H1 (cell line): ENCODE results near the gene MEMO1. TPM values are rescaled to one million over a fixed set of nuclear protein-coding genes. Genes with fewer than 3 reads are reported as not detected.

ENCODE experiments used
- CTCF ChIA-PET: fragments of 300-600 bp; sonication (Branson Sonifier 250); formaldehyde crosslinking; loops from one replicate; lab custom pipeline; 2021; ENCODE audit not compliant: partially characterized antibody; lab: Charles Lee
- POLR2A ChIA-PET: fragments of 300-600 bp; sonication (Branson Sonifier 250); formaldehyde crosslinking; loops from one replicate; lab custom pipeline; 2021; ENCODE audit warnings: inconsistent platforms; ENCODE audit not compliant: partially characterized antibody; lab: Charles Lee
- DNase-seq, 2 experiments: peaks; one replicate each; pipeline versions ENCODE4 v3.0.0 to v3.0.0-alpha.2; 2010 to 2022; ENCODE audit warnings: low spot score in 2 of 2, low read depth in 1 of 2, mixed read lengths in 1 of 2
- FAIRE-seq: peaks from 2 replicates; lab custom pipeline; 2011; peaks lifted over from hg19 to GRCh38; lab: Jason Lieb, UNC
- H2AFZ ChIP-seq: 2 replicates; pipeline ENCODE4 v1.8.1; 2012; ENCODE audit warnings: low read length, inconsistent platforms
- H2AK5ac ChIP-seq: 2 replicates; pipeline ENCODE4 v1.6.1; 2013; ENCODE audit warnings: low read depth, low read length
- H2BK120ac ChIP-seq: replicated peaks from 2 replicates; pipeline ENCODE3; 2013; ENCODE audit warnings: low read depth, low read length, inconsistent platforms
- H2BK12ac ChIP-seq: 2 replicates; pipeline ENCODE4 v1.6.1; 2013; ENCODE audit warnings: low read depth, low read length
- H2BK15ac ChIP-seq: 2 replicates; pipeline ENCODE4 v1.6.1; 2013; ENCODE audit warnings: low read length
- H2BK20ac ChIP-seq: 2 replicates; pipeline ENCODE4 v1.6.1; 2013; ENCODE audit warnings: low read length
- H2BK5ac ChIP-seq: 2 replicates; pipeline ENCODE4 v1.6.1; 2013; ENCODE audit warnings: low read depth, low read length
- H3K14ac ChIP-seq: 2 replicates; pipeline ENCODE4 v1.6.1; 2013; ENCODE audit warnings: inconsistent platforms; ENCODE audit not compliant: insufficient read length
- H3K18ac ChIP-seq: 2 replicates; pipeline ENCODE4 v1.6.1; 2013; ENCODE audit warnings: low read length; ENCODE audit errors: extremely low read depth
- H3K23ac ChIP-seq: 2 replicates; pipeline ENCODE4 v1.6.1; 2013; ENCODE audit warnings: inconsistent platforms; ENCODE audit not compliant: insufficient read length
- H3K23me2 ChIP-seq: 2 replicates; pipeline ENCODE4 v1.6.1; 2013; ENCODE audit warnings: low read depth, low read length
- H3K27ac ChIP-seq: 2 replicates; pipeline ENCODE4 v1.6.1; 2011; ENCODE audit warnings: low read depth, low read length, inconsistent platforms
- H3K27me3 ChIP-seq, 4 experiments: replicated peaks in 1 of 4; 1 replicate in 1 of 4; 2 replicates in 3 of 4; pipeline versions ENCODE4 v1.6.1 to v1.8.1; 2011 to 2013; ENCODE audit warnings: low read length in 3 of 4, mild to moderate bottlenecking in 3 of 4, inconsistent platforms in 2 of 4, mixed read lengths in 2 of 4, moderate library complexity in 1 of 4; ENCODE audit not compliant: control insufficient read depth in 3 of 4, insufficient read depth in 3 of 4; ENCODE audit errors: extremely low read depth in 1 of 4
- H3K36me3 ChIP-seq, 4 experiments: 2 replicates each; pipeline versions ENCODE4 v1.6.1 to v1.8.1; 2011 to 2013; ENCODE audit warnings: mild to moderate bottlenecking in 4 of 4, low read length in 3 of 4, moderate library complexity in 2 of 4, control low read depth in 1 of 4, inconsistent platforms in 1 of 4; ENCODE audit not compliant: insufficient read depth in 4 of 4, control insufficient read depth in 2 of 4
- H3K4ac ChIP-seq: replicated peaks from 2 replicates; pipeline ENCODE3; 2013; ENCODE audit warnings: low read length, low read depth, mixed read lengths, inconsistent platforms; ENCODE audit not compliant: insufficient read length
- H3K4me1 ChIP-seq, 4 experiments: replicated peaks in 1 of 4; 1 replicate in 1 of 4; 2 replicates in 3 of 4; pipeline versions ENCODE4 v1.6.1 to v1.8.1; 2011 to 2013; ENCODE audit warnings: low read length in 3 of 4, inconsistent platforms in 2 of 4, mixed read lengths in 1 of 4; ENCODE audit not compliant: insufficient read depth in 4 of 4, control insufficient read depth in 3 of 4
- H3K4me2 ChIP-seq, 2 experiments: 2 replicates each; pipeline versions ENCODE4 v1.6.1 to v1.8.1; 2011 to 2013; ENCODE audit warnings: low read depth in 2 of 2, low read length in 2 of 2, control low read depth in 1 of 2, inconsistent platforms in 1 of 2, mild to moderate bottlenecking in 1 of 2; ENCODE audit not compliant: insufficient read depth in 1 of 2
- H3K4me3 ChIP-seq, 4 experiments: fragments of 200-600, 300-600 bp in 1 of 4; sonication (generic), shearing (Covaris generic), sonication (Bioruptor Twin) in 1 of 4; 2 replicates each; pipeline versions ENCODE4 v1.5.1 to v1.8.1; 2011 to 2016; ENCODE audit warnings: low read length in 4 of 4, low read depth in 3 of 4, control low read depth in 2 of 4, inconsistent platforms in 2 of 4, mild to moderate bottlenecking in 2 of 4, mixed read lengths in 1 of 4, moderate library complexity in 1 of 4; ENCODE audit not compliant: insufficient read depth in 2 of 4; ENCODE audit errors: extremely low read depth in 1 of 4
- H3K56ac ChIP-seq: replicated peaks from 2 replicates; pipeline ENCODE3; 2013; ENCODE audit warnings: low read depth, mild to moderate bottlenecking, mixed read lengths, low read length, inconsistent platforms; ENCODE audit not compliant: insufficient read length
- H3K79me1 ChIP-seq: 2 replicates; pipeline ENCODE4 v1.6.1; 2013; ENCODE audit warnings: low read depth, low read length, control low read depth
- H3K79me2 ChIP-seq, 2 experiments: 2 replicates each; pipeline versions ENCODE4 v1.6.1 to v1.8.1; 2012 to 2013; ENCODE audit warnings: low read length in 2 of 2, mild to moderate bottlenecking in 2 of 2, inconsistent platforms in 1 of 2; ENCODE audit not compliant: insufficient read depth in 2 of 2, control insufficient read depth in 1 of 2
- H3K9ac ChIP-seq, 4 experiments: replicated peaks in 1 of 4; 1 replicate in 1 of 4; 2 replicates in 3 of 4; pipeline versions ENCODE4 v1.6.1 to v1.8.1; 2011 to 2013; ENCODE audit warnings: low read depth in 3 of 4, low read length in 3 of 4, control low read depth in 2 of 4, mild to moderate bottlenecking in 2 of 4, moderate library complexity in 2 of 4, inconsistent platforms in 1 of 4; ENCODE audit errors: extremely low read depth in 1 of 4
- H3K9me3 ChIP-seq, 2 experiments: 2 replicates each; pipeline versions ENCODE4 v1.6.1 to v1.8.1; 2012 to 2013; ENCODE audit warnings: mild to moderate bottlenecking in 2 of 2, moderate library complexity in 2 of 2, control low read depth in 1 of 2, inconsistent platforms in 1 of 2, low read depth in 1 of 2, low read length in 1 of 2, mixed read lengths in 1 of 2; ENCODE audit not compliant: insufficient read depth in 2 of 2
- H4K20me1 ChIP-seq, 2 experiments: replicated peaks in 1 of 2; 2 replicates each; pipeline versions ENCODE3 to v1.8.1; 2011 to 2013; ENCODE audit warnings: inconsistent platforms in 2 of 2, low read length in 2 of 2, mild to moderate bottlenecking in 1 of 2; ENCODE audit not compliant: insufficient read depth in 2 of 2, control insufficient read depth in 1 of 2
- H4K5ac ChIP-seq: 2 replicates; pipeline ENCODE4 v1.6.1; 2013; ENCODE audit warnings: low read length, low read depth, mixed read lengths, inconsistent platforms; ENCODE audit not compliant: insufficient read length
- H4K8ac ChIP-seq: 2 replicates; pipeline ENCODE4 v1.8.0; 2013; ENCODE audit warnings: mild to moderate bottlenecking, moderate library complexity, low read length, inconsistent platforms; ENCODE audit not compliant: insufficient read depth; ENCODE audit errors: extremely low read depth
- H4K91ac ChIP-seq: replicated peaks from 2 replicates; pipeline ENCODE3; 2013; ENCODE audit warnings: low read length, mixed read lengths, inconsistent platforms; ENCODE audit not compliant: insufficient read length
- BRCA1 ChIP-seq: IDR thresholded peaks from 2 replicates; pipeline ENCODE4 v1.6.1; 2012; ENCODE audit warnings: low read depth, low read length, improper control_type of control experiment
- CBX5 ChIP-seq: fragments of 300-800, 300-1000 bp; sonication (generic); IDR thresholded peaks from 2 replicates; pipeline ENCODE4 v1.7.1; 2016; ENCODE audit warnings: antibody characterized with exemption, low read length, low read depth
- EGR1 ChIP-seq: IDR thresholded peaks from 2 replicates; pipeline ENCODE4 v1.6.1; 2011; ENCODE audit warnings: low read depth, low read length, borderline replicate concordance
- EP300 ChIP-seq, 2 experiments: IDR thresholded peaks; 1 replicate in 1 of 2; 2 replicates in 1 of 2; pipeline ENCODE4 v1.6.1; 2011 to 2012; ENCODE audit warnings: low read depth in 2 of 2, low read length in 2 of 2, mild to moderate bottlenecking in 2 of 2, borderline replicate concordance in 1 of 2, inconsistent platforms in 1 of 2, moderate library complexity in 1 of 2
- KDM1A ChIP-seq: fragments of 200-600, 300-600 bp; sonication (generic); IDR thresholded peaks from 2 replicates; pipeline ENCODE4 v1.7.1; 2016; ENCODE audit warnings: mild to moderate bottlenecking, low read length, borderline replicate concordance
- SAP30 ChIP-seq: fragments of 300-600 bp; sonication (generic); IDR thresholded peaks from 2 replicates; pipeline ENCODE4 v1.7.1; 2012; ENCODE audit warnings: low read length, moderate library complexity, mild to moderate bottlenecking, inconsistent platforms; ENCODE audit not compliant: insufficient read depth, insufficient replicate concordance
- TAF1 ChIP-seq: IDR thresholded peaks from 2 replicates; pipeline ENCODE4 v1.6.1; 2011; ENCODE audit warnings: mild to moderate bottlenecking, low read depth, low read length
- TAF7 ChIP-seq: optimal IDR thresholded peaks from 2 replicates; pipeline ENCODE3; 2011; ENCODE audit warnings: low read depth, mild to moderate bottlenecking, inconsistent platforms, low read length, moderate library complexity, borderline replicate concordance
- WGBS, 2 experiments: shearing (Covaris generic) in 1 of 2; methylation state at CpG; one replicate each; pipeline versions ENCODE4 v1.1.6 to v1.1.7; 2013 to 2015; ENCODE audit warnings: low lambda C conversion rate in 2 of 2, mixed read lengths in 2 of 2, inconsistent platforms in 1 of 2, low coverage in 1 of 2, missing lambda C conversion rate in 1 of 2; ENCODE audit not compliant: insufficient replicate concordance in 2 of 2, insufficient coverage in 1 of 2, insufficient read length in 1 of 2; ENCODE audit errors: extremely low coverage in 1 of 2, missing lambda C conversion rate in 1 of 2; 5-methylcytosine and 5-hydroxymethylcytosine counted together
- polyA plus RNA-seq, 7 experiments: library from polyadenylated mRNA; depleted of rRNA in 3 of 7; stranded (reverse) in 5 of 7; unstranded in 2 of 7; fragments of >200 nt in 5 of 7; fragments of 200-250 nt in 2 of 7; gene quantifications; 1 replicate in 5 of 7; 2 replicates in 1 of 7; 4 replicates in 1 of 7; pipeline versions ENCODE4 v1.2.1 to v1.2.3, GENCODE V29; 2011 to 2013; ENCODE audit warnings: missing spikeins in 2 of 7, mixed read lengths in 2 of 7
- total RNA-seq: library from RNA; stranded (reverse); fragmentation: NEBNext Ultra II Directional; extraction: Animal tissue kit (Norgen Biotek cat#: 25700); gene quantifications from 2 replicates; pipeline ENCODE4 v1.2.1, GENCODE V29; 2021

MEMO1 gene
- total and polyA plus RNA-seq, 2 of the 8 experiments (the other 6 are each of a cell fraction or from before 2014, with no cell fraction given): 26.9 to 54.7 TPM

DNA sequence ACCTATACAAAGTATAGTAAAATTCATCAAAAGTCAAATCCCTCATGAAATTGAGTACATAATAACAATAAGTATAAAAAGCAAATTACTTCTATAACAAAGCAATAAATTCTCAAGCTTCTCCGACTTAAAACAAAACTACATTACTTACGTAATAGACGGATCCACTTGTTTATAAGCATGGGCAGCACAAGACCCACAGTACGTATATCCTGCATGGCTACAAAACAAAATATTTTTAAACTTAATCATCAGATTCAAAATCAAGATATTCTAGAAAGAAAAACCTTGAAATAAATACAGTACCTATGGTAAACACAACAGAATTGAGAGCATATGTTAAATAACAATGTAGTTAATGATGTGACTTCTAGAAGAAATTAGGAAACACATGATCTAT, 78.9 kb downstream of the MEMO1 start:
- peaks cover 0 to 1% of the 10 kb centered on the region in 2 experiments for H4K20me1 ChIP-seq
- no peak overlapping the region for H3K4me3 ChIP-seq
- no peak overlapping the region for H4K5ac ChIP-seq
- H3K18ac ChIP-seq: no peak overlapping the region
- no peaks in the 10 kb centered on the region for H3K79me1 ChIP-seq
- no peaks in the 10 kb centered on the region for H3K27me3 ChIP-seq
- 93% methylated on average over 4 of the region's 4 CpGs; no CpG with 5 or more reads in 1 of the 2 experiments for WGBS, 2 experiments
- H3K4ac ChIP-seq: no peak overlapping the region
- H2AFZ ChIP-seq: no peak overlapping the region
- H3K36me3 ChIP-seq: no peaks in the 10 kb centered on the region
- H3K9ac ChIP-seq: no peak overlapping the region
- ChIA-PET POLR2A (no interaction called here), CTCF (no interaction called here)
- no peak overlapping the region for H2BK120ac ChIP-seq
- no peak overlapping the region for H3K14ac ChIP-seq
- DNase-seq (no peak), FAIRE-seq (no peak)
- H4K91ac ChIP-seq: no peak overlapping the region
- H3K27ac ChIP-seq: no peak overlapping the region
- H3K4me2 ChIP-seq: no peak overlapping the region
- no peak overlapping the region for H3K56ac ChIP-seq
- no peaks in the 10 kb centered on the region for H3K23me2 ChIP-seq
- no peaks in the 10 kb centered on the region for H3K4me1 ChIP-seq
- H2BK5ac ChIP-seq: no peak overlapping the region
- H3K79me2 ChIP-seq: peaks cover 0 to 4% of the 10 kb centered on the region in 2 experiments; a peak in 1 of 4 replicates
- no peaks in the 10 kb centered on the region for H3K9me3 ChIP-seq
- no peak overlapping the region for H3K23ac ChIP-seq
- no peak overlapping the region for H2BK20ac ChIP-seq
- no peak overlapping the region for H2BK15ac ChIP-seq
- no peak overlapping the region for H2BK12ac ChIP-seq
- H4K8ac ChIP-seq: no peak overlapping the region
- no peak overlapping the region for H2AK5ac ChIP-seq
- no peak for TF ChIP-seq EP300 (IDR thresholded peaks at IDR 0.05; ENCODE audit: borderline replicate concordance in 1 of 2, low read depth in 2 of 2, low read length in 2 of 2)
- TF ChIP-seq BRCA1: no peak
- TF ChIP-seq SAP30: no peak
- no peak for TF ChIP-seq CBX5
- no peak for TF ChIP-seq TAF7
- no peak for TF ChIP-seq EGR1
- no peak for TF ChIP-seq TAF1
- no peak for TF ChIP-seq KDM1A
